ENCODE data around the gene DIS3. TPM values are rescaled to one million over a fixed set of nuclear protein-coding genes. Genes with fewer than 3 reads are reported as not detected.

The DIS3 gene
- total RNA-seq, 1 experiment from 2014 or later = 43.2 TPM

DNA sequence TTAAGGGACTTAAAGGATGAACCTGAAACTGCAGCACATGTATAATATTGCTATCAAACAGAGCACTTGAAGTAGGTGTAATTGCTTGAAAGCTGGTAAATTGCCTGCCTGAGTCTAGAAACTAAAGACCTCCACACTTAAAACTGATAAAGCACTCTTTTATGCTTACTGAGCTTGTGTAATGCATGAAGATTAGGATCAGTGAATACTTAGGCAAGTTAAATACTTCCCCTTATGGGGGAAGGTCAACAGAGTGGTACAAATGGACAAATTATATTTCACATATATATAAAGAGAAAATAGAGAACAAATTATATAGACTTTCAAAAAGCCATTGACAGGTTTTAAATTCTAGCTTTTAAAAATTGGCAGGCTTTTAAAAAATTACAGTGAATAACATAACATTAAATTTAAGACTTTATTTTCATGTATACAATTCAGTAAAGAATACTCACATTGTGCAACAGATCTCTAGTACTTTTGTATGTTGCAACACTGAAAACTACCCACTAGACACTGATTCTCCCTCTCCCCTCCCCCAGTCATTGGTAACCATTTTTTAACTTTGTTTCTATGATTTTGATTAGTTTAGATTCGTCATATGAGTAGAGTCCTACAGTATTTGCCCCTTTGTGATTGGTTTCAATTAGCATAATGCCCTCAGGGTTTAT lies 24.1 kb upstream of the DIS3 start:
- Histone ChIP-seq H3K27ac (ENCODE audit: low read depth, low read length, poor library complexity, severe bottlenecking) (no peak overlapping the region), H3K9me3 (ENCODE audit: low read depth, low read length, poor library complexity, severe bottlenecking) (no peaks in the 10 kb centered on the region), H3K4me1 (ENCODE audit: insufficient read depth, low read length, poor library complexity, severe bottlenecking) (no peaks in the 10 kb centered on the region), H3K4me3 (ENCODE audit: low read depth, low read length, poor library complexity, severe bottlenecking) (no peak overlapping the region), H3K36me3 (ENCODE audit: insufficient read depth, low read length, poor library complexity, severe bottlenecking) (peaks cover 4% of the 10 kb centered on the region), H3K27me3 (replicated peaks; ENCODE audit: insufficient read depth, low read depth, low read length, poor library complexity) (no peaks in the 10 kb centered on the region)
- ChIA-PET POLR2A (ENCODE audit: low non-redundant PET) (no interaction called here), CTCF (no interaction called here)
- BruUV-seq (replicated peaks) = no TSS peak
- peak; percentile 10 for DNase-seq (ENCODE audit: low spot score)
- no peak for TF ChIP-seq EZH2 (IDR thresholded peaks at IDR 0.05; ENCODE audit: borderline replicate concordance, low read depth, low read length, poor library complexity, severe bottlenecking)
- TF ChIP-seq, protein P1, sequence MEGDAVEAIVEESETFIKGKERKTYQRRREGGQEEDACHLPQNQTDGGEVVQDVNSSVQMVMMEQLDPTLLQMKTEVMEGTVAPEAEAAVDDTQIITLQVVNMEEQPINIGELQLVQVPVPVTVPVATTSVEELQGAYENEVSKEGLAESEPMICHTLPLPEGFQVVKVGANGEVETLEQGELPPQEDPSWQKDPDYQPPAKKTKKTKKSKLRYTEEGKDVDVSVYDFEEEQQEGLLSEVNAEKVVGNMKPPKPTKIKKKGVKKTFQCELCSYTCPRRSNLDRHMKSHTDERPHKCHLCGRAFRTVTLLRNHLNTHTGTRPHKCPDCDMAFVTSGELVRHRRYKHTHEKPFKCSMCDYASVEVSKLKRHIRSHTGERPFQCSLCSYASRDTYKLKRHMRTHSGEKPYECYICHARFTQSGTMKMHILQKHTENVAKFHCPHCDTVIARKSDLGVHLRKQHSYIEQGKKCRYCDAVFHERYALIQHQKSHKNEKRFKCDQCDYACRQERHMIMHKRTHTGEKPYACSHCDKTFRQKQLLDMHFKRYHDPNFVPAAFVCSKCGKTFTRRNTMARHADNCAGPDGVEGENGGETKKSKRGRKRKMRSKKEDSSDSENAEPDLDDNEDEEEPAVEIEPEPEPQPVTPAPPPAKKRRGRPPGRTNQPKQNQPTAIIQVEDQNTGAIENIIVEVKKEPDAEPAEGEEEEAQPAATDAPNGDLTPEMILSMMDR (conservative IDR thresholded peaks at IDR 0.05; ENCODE audit: low read depth, low read length) = no peak
- intact Hi-C loops (cut with micrococcal nuclease; ENCODE audit: unreplicated experiment) = no loop called here

DNA sequence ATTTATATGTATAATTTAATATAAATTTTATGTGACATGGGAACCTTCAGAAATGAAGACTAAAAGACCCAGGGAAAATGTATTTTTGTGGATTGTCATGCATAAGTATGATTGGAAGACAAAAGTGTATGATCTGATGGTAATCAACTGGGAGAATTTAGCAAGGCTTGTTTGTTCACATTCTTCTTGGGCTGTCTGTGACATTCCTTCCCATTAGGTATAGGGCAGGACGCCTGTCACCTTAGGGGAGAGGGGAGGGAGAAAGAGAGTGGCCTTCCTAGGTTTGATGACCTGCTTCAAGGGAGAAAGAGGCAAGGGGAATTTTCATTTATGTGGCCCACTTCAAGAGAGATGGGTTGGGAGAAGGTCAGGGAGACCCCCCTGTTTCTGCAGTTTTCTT lies 22.6 kb upstream of the DIS3 start:
- H3K27ac ChIP-seq (ENCODE audit: low read depth, low read length, poor library complexity, severe bottlenecking) = no peak overlapping the region
- no peak overlapping the region for H3K4me3 ChIP-seq (ENCODE audit: low read depth, low read length, poor library complexity, severe bottlenecking)
- no peaks in the 10 kb centered on the region for H3K27me3 ChIP-seq (replicated peaks; ENCODE audit: insufficient read depth, low read depth, low read length, poor library complexity)
- no peaks in the 10 kb centered on the region for H3K9me3 ChIP-seq (ENCODE audit: low read depth, low read length, poor library complexity, severe bottlenecking)
- intact Hi-C loops (cut with micrococcal nuclease; ENCODE audit: unreplicated experiment) = no loop called here
- DNase-seq (ENCODE audit: low spot score) = no peak
- BruUV-seq (replicated peaks) = no TSS peak
- no peak for TF ChIP-seq EZH2 (IDR thresholded peaks at IDR 0.05; ENCODE audit: borderline replicate concordance, low read depth, low read length, poor library complexity, severe bottlenecking)
- H3K4me1 ChIP-seq (ENCODE audit: insufficient read depth, low read length, poor library complexity, severe bottlenecking) = no peaks in the 10 kb centered on the region
- ChIA-PET POLR2A (ENCODE audit: low non-redundant PET) (no interaction called here), CTCF (no interaction called here)
- peaks cover 9% of the 10 kb centered on the region for H3K36me3 ChIP-seq (ENCODE audit: insufficient read depth, low read length, poor library complexity, severe bottlenecking)

DNA sequence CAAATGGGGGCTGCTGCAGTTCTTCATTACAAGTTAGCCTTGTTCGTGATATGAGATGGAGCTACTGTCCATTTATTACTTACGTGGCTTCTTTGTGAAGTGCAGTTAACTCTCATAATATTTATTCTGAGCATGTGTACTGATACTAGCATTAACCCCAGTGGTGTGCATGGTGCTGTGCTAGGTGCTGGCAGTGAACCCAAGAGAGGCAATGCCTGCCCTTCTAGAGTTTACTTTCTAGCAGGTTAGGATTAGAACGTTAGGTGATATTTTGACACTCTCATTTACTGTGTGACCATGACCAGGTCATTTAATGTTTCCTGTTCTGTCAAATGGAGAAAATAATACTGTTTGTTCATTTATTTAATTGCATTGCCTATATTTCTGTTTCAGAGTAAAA lies 17.1 kb upstream of the DIS3 start:
- intact Hi-C loops (cut with micrococcal nuclease; ENCODE audit: unreplicated experiment) = no loop called here
- BruUV-seq (replicated peaks) = no TSS peak

More for the DNA sequence above, 17.1 kb upstream of the DIS3 start:
- Histone ChIP-seq H3K27me3 (replicated peaks; ENCODE audit: insufficient read depth, low read depth, low read length, poor library complexity) (no peaks in the 10 kb centered on the region), H3K9me3 (ENCODE audit: low read depth, low read length, poor library complexity, severe bottlenecking) (no peaks in the 10 kb centered on the region), H3K4me1 (ENCODE audit: insufficient read depth, low read length, poor library complexity, severe bottlenecking) (no peaks in the 10 kb centered on the region), H3K4me3 (ENCODE audit: low read depth, low read length, poor library complexity, severe bottlenecking) (no peak overlapping the region), H3K36me3 (ENCODE audit: insufficient read depth, low read length, poor library complexity, severe bottlenecking) (peaks cover 17% of the 10 kb centered on the region), H3K27ac (ENCODE audit: low read depth, low read length, poor library complexity, severe bottlenecking) (no peak overlapping the region)
- TF ChIP-seq, protein P1 (conservative IDR thresholded peaks at IDR 0.05; ENCODE audit: low read depth, low read length) = no peak
- no peak for TF ChIP-seq EZH2 (IDR thresholded peaks at IDR 0.05; ENCODE audit: borderline replicate concordance, low read depth, low read length, poor library complexity, severe bottlenecking)
- CTCF ChIA-PET = no interaction called here
- no peak for DNase-seq (ENCODE audit: low spot score)
- POLR2A ChIA-PET (ENCODE audit: low non-redundant PET) = no interaction called here

Data from A673 (cell line).